Thyroid gland (tissue), 4 donors: ENCODE data around the gene CAMTA1.

Experiments used
- CTCF ChIP-seq, 6 experiments: fragments of 200-600 bp in 3 of 6; fragments of 450-650 bp in 3 of 6; sonication (generic) in 3 of 6; IDR thresholded peaks; one replicate each; pipeline ENCODE4 v1.5.1; 2016 to 2019; ENCODE audit warnings: antibody characterized with exemption in 6 of 6, mild to moderate bottlenecking in 2 of 6, inconsistent platforms in 1 of 6, moderate library complexity in 1 of 6
- POLR2A ChIP-seq, 2 donors: fragments of 450-650 bp; IDR thresholded peaks; one replicate each; pipeline ENCODE4 v1.6.1; 2017; ENCODE audit warnings: antibody characterized with exemption in 2 of 2, mild to moderate bottlenecking in 2 of 2, moderate library complexity in 1 of 2

- TF ChIP-seq CTCF (IDR thresholded peaks at IDR 0.05): no peak
- TF ChIP-seq POLR2A (IDR thresholded peaks at IDR 0.05): no peak
Observed at GRCh38 chr1:7616953-7617352, 831.7 kb downstream of the CAMTA1 start.
